GM12801 (cell line): ENCODE results near the gene LIMS1.

Source experiments
- CTCF ChIP-seq: IDR thresholded peaks from one replicate; pipeline ENCODE4 v1.5.1; 2011; ENCODE audit warnings: control low read depth; ENCODE audit not compliant: insufficient read length; ENCODE audit errors: extremely low read depth

Gene LIMS1

GRCh38 chr2:108535357-108535631 is 1.0 kb downstream of the LIMS1 start:
- no peak for TF ChIP-seq CTCF

- no peak for TF ChIP-seq CTCF
Observed at GRCh38 chr2:108536133-108536780, 2.0 kb downstream of the LIMS1 start.

GRCh38 chr2:108536911-108537310 is 2.6 kb downstream of the LIMS1 start:
- TF ChIP-seq CTCF: no peak

- TF ChIP-seq CTCF: no peak
Observed at GRCh38 chr2:108538000-108538625, 3.8 kb downstream of the LIMS1 start.

GRCh38 chr2:108541451-108541850 is 7.2 kb downstream of the LIMS1 start:
- TF ChIP-seq CTCF: no peak

- no peak for TF ChIP-seq CTCF
Observed at GRCh38 chr2:108542071-108542470, 7.8 kb downstream of the LIMS1 start.

- TF ChIP-seq CTCF: no peak
Observed at GRCh38 chr2:108547606-108548005, 13.3 kb downstream of the LIMS1 start.
